Stimulated activated CD4-positive, alpha-beta T cell treated with anti-CD3 and anti-CD28 coated beads, Interleukin-15, amount 100 ng/mL, for 1 hour (primary cell): ENCODE measurements around the gene CS.
"Not testable (repeated sequence)": the region's sequence is repeated elsewhere in the genome, so short reads cannot be mapped to it uniquely, and the experiment has no call there.

Source experiments
- DNase-seq, 2 donors: peaks; one replicate each; pipeline ENCODE4 v3.0.0-alpha.2; 2020; ENCODE audit warnings: low read depth in 1 of 2, low spot score in 1 of 2

CS gene

DNA sequence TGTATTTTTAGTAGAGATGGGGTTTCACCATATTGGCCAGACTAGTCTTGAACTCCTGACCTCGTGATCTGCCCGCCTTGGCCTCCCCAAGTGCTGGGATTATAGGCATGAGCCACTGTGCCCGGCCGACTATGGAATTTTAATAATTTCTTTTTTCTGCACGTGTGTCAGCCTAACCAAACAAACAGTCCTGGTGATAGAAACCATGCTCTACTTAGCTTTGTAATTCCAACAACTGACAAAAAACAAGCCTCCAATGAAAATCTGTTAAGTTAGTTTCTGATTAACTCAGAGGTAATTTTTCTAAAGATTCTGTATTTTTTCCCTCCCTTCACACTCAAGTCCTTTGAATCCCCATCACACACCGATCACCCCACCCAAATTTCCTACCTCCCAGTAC is 18.1 kb downstream of the CS start:
- no peak for DNase-seq

DNA sequence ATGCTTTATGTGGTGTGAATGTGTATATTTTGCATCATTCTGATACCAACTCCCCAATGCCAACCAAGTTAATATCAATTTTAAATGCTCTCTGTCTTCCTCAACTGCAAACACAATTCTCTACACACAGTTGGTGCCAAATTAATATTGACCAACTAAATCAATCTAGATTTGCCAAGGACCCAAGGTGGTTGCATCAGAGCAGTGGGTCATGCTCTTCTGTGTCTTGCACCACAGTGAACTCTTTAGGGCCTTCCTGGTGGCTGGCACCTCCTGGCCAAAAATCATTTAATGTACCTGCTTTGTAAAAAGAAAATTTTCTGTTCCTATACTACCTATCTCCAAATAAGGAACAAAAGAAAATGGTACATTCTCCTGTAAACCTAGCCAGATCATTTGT is 19.3 kb downstream of the CS start:
- no peak for DNase-seq

DNA sequence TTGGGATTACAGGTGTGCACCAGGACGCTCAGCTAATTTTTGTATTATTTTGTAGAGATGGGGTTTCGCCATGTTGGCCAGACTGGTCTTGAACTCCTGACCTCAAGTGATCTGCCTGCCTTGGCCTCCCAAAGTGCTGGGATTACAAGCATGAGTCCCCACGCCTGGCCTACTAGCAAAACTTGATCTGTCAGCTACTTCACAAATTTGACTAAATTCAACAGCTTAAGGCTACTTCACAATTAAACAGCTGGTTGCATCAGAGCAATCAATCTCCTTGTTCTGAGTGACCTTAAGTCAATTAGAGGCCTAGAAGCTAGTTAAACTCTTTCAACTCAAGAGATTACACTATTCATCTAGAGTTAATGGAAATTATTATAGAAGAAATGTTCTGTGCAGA is 21.2 kb downstream of the CS start:
- no peak for DNase-seq

DNA sequence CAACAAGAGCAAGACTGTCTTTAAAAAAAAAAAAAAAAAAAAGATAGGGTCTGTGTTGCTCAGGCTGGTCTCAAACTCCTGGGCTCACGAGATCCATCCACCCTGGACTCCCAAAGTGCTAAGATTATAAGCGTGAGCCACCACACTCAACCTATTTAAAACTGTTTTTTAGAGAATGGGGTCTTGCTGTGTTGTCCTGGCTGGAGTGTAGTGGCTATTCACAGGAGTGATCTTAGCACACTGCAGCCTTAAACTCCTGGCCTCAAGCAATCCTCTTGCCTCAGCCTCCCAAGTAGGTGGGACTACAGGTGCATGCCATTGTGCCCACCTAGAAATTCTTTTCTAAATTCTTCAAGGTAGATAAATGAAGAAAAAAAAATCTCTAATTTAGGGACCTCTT is 25.8 kb downstream of the CS start:
- no peak for DNase-seq

DNA sequence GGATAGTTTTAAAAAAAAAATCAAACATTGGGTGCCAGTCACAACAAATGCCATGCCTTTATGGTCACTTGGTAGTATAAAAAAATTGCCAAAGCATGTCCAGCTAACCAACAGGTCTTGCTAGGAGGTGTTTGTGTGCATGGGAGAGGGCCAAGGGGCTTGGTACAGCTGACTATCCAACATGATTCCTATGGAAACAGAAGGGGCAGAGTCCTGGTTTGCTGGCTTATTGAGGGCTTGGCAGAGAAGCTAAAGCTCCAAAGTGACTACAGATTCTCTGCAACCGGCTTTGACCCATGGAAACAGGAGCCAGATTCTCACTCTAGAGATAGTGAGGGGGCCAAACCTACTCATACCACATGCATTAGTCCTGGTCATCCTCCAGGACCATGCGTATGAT is 27.7 kb downstream of the CS start:
- DNase-seq = not testable (repeated sequence)

DNA sequence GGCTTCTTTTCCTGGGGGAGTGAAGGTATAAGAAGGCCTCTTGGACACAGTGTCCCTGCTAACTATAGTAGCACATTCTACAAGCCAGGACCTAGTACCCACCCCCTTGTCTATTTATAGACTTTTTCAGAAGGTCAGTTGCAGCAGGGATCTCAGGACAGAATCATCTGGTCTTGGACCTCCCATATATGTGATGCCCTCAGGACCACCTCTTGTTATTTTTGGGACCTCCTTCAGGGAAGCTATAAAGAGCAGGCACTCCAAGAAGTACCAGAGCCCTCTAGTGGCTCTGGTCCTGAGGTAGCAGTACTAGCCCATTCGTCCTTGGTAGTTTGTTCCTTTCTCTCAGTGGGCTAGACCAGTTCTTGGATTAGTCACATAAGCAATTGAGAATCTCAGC is 29.1 kb downstream of the CS start:
- no peak for DNase-seq

DNA sequence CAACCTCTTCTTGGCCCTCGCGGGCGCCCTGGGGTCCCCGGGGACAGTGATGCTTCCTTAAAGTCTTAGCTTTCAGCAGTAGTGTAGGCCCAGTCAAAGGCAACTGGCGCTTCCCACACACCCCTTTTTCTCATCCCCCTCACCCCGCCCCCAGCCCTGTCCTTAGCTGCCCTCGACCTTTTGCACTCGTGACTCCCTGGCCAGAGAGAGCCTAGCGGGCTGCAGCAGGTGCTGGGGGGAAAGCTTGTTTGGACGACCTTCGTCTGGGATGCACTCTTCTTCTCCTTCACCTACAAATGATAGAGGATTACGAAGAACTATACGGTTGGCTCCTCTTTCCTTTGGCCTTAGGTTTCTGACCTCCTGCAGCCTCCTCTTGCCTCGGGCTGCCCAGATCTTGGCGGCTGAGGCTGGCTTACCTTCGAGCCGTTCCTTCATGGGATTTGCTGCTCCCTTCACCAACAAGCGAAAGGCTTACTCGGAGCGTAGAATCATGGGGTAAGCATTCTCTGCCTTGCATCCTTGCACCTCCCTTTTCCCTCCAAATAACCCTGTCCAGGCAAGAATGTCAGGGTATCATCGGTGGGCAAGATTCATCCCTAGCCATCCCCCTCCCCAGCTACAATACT is 32.6 kb downstream of the CS start:
- no peak for DNase-seq

DNA sequence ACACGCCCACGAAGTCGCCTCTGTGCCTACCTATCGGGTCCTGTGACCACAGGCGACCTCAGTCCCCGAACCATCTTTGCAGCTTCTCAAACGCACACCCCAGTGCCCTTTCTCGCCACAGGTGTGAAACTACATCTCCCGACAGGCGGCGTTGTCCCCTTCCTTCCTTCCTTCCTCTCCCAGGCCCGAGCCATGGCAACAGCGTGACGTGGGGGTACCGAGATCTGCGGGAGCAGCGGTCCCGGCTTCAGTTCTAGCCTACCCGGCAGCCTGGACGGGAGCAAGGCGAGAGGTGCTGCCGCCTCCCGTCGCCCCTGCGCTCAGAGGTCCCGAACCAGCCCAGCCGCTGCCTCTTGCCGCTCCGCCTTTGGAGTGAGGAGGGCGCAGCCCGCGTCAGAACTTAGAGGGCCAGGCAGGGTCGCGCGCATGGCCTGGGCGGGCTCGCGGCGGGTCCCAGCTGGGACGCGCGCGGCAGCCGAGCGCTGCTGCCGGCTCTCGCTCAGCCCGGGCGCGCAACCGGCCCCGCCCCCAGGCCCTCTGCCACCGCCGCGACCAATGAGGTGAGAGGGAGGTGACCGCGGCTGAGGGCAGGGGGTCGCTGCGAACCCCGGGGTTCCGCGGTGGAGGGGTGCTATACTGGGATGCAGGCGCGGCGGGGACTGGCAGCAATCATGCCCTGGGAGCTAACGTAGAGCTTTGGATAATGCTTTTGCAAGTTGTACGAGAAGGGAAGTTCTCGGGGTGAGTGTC is 33.3 kb downstream of the CS start, which contains the start of gene COQ10A:
Gene COQ10A, plus strand, starts transcription at position 250 of the 750 bp plus-strand sequence. Its CDS starts 177 bp downstream, at position 427.
- DNase-seq = peak; percentile 71 to 76

DNA sequence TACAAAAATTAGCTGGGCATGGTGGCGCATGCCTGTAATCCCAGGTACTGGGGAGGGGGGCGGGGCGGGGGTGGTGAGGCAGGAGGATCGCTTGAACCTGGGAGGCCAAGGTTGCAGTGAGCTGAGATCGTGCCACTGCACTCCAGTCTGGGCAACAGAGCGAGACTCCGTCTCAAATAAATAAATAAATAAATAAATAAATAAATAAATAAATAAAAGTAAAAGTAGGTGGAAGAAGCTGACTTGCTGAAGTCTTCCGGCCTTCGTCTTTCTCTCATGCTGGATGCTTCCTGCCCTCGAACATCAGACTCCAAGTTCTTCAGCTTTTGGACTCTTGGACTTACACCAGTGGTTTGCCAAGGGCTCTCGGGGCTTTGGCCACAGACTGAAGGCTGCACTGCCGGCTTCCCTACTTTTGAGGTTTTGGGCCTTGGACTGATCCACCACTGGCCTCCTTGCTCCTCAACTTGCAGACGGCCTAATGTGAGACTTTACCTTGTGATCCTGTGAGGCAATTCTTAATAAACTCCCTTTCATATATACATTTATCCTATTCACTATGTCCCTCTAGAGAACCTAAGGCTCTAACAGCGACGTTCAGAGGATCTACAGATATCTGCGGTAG is 34.0 kb downstream of the CS start:
- not testable (repeated sequence) for DNase-seq

DNA sequence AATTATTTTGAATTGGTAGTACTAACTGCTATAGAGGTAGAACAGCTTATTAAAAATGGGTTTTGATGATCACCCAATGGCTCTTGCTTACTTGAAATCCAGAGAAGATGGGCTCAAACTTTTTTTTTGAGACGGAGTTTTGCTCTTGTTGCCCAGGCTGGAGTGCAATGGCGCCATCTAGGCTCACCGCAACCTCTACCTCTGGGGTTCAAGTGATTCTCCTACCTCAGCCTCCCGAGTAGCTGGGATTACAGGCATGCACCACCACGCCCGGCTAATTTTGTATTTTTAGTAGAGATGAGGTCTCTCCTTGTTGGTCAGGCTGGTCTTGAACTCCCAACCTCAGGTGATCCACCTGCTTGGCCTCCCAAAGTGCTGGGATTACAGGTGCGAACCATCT is 37.2 kb downstream of the CS start:
- DNase-seq = not testable (repeated sequence)

DNA sequence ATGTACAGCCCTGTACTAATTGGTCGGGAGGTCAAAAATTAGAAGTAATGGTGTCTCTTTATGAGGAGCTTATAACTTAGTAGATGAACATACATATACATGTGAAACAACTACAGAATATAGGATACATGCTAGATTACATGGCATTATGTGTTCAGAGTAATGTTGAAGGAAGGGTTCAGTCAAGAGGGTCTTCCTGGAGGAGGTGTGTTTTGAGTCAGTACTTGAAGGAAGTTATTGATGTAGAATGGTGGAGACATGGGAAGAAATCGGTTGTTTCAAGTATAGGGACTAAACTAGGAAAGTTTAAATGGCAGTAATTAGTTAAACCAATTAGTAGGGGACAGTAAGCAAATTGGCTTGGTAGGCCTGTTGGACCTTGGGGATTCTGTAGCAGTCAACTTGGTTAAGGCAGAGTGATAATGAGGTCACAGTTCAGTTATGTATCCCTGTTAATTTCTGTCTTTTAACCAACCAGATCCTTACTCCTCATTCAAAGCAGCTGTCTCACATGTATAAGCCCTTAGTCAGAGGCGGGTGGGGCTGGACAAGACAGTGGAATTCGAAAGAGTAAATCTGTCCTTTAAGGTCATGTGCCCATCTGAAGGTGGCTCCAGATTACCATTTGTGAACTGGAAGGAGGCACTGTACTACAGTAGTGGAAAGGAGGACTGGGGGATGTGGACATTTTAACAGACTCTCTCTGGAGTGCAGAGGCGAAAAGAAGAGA is 38.5 kb downstream of the CS start:
- DNase-seq = no peak

DNA sequence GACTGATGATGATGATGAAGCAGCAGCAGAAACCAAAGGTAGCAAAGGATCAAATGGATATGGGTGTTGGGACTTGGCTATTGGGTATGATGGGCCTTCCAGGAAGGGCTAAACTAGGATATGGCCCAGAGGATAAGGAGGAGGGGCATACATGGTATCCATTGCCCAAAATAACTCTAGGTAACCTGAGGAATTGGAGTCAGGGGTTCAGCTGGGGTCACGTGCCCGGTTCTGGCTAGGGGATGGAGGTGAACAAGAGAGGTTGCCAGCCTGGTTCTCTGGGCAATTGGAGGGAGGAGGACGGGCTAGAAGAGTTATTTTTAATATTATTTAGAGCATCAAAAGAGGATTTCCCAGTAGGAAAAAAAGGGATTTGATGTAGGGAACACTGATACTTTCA is 39.2 kb downstream of the CS start:
- no peak for DNase-seq

DNA sequence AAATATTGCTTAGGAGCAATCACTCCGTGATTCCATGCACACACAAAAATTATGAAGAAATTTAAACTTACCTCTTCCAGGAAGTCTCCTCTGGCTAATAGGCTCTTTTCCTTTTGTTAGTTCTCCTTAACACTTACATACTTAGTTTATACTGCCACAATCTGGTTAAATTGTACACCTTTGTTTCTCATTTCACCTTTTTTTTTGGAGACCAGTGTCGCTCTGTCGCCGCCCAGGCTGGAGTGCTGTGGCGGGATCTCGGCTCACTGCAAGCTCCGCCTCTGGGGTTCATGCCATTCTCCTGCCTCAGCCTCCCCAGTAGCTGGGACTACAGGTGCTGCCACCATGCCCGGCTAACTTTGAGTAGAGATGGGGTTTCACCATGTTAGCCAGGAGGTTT is 39.8 kb downstream of the CS start:
- DNase-seq = no peak

DNA sequence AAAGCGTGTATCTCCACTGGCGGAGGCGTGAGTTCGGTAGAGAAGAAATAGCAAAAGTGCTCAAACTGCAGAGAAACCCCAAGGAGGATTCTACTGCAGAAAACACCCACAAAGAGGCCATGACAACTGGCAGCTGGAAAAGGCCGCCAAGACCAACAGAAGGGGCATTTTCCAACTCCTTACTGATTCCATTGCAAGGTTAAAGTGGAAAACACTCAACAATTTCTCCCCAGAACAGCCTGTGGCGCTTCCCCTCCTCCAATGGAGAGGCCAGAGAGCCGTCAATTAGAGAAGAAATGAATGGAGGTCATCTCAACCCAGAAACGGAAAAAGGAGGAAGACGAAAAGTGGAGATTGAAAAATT is 41.3 kb downstream of the CS start:
- no peak for DNase-seq

DNA sequence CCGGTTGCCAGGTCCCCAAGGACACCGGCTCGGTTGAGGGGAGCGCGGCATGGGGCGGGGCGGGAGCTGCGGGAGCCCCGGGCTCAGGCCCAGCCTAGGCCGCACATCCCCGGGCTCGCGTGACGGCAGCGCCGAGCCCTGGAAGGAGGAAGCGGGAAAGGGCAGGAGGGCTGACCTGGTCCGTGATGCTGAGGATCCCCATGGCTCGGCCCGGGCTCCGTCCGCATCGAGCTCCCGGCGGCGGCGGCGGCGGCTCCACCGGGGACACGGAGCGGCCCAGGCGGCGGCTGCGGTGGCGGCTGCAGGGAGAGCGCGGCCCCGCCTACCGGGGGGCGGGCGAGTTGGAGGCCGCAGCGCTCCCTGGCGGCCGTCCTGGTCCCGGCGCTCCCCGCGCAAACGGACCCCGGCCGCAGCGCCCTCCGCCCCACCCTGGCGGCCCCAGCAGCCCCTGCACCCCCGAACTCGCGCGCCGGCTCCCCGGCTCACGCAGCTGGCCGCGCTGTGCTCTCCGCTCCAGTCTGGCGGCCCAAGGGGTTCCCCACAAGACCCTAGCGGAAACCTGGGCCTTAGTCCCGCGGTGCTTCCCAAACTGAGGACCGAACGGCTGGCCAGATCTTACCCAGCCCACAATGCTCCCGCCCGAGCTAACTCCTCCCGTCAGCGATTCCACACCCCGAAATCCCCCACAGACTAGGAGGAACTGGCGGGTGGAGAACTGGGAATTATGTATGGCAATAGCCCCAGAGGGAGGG is 41.9 kb downstream of the CS start, which contains the start of gene ANKRD52:
Gene ANKRD52, minus strand, starts transcription at position 317 of the 752 bp plus-strand sequence. Its CDS starts 115 bp downstream, at position 202.
- peak; percentile 64 to 78 for DNase-seq

DNA sequence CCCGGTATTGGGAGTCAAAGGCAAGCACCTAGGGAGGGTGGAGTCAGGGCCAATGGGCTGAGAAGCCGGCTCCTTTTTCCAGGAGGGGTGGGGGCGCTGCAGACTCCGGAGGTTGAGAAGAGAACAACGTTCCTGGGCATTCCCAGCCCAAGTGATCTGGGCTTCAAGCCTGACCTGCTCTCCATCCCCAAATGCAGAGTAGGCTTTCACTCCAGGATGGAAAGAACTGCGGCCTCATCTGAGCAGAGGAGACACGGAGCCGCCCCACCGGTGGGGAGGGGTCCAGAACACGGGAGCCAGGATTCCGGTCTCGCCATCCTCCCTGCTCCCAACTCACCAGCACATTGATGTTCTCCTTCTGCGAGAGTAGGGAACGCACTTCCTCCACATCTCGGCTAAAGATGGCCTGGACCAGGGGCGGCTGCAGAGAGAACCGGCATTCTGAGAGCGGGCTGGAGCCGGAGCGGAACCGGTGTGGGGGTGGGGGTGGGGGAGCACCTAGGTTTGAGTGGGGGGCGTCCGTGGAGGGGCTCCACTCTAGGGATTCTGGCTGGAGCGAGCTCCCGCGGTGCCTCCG is 42.6 kb downstream of the CS start:
- DNase-seq = no peak

DNA sequence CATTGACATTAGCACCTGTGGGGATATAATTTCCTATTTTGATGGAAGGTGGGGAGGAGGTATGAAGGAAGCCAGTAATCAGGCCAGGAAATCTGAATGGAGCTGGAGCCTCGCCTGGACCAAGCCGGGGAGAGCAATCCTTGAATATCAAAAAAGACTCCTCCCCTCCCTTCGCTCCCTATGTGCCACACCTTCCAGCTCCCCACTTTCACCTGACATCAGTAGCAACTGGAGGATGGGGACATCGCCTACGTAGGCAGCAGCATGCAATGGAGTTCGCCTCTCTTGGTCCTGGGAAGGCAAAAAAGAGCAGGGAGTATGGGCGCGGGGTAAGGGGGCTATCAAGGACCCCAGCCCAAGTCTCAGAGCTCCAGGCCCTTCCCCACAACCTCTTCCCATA is 43.1 kb downstream of the CS start:
- DNase-seq = no peak

DNA sequence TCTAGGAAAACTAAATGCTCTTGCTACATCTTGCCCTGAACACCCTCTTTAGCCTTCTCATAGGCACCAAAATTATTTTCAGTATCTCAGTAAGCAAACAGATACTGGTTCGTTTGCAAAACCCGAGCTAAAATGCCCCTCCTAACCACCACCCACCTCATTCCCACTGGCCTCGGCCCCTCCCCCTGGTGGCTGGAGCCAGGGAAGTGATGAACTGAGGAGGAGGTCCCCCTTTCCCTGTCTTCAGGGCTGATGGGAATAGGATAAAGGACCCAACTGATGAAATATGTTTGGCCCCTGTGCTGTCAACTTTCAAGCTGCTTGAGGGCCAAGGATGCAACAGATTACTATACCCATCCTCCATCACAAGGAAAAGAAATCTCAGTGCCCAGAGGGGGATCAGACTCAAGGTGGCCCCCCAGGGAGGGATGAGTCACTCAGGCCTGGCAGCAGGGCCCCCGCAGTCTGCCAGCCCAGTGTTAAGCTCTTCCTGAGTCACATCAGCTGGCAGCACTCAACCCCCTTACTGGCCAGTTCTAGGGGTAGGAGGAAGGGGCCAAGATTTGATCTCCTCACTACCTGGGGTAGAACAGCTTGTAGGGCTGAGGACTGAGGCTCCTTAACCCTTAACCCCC is 43.7 kb downstream of the CS start:
- no peak for DNase-seq

DNA sequence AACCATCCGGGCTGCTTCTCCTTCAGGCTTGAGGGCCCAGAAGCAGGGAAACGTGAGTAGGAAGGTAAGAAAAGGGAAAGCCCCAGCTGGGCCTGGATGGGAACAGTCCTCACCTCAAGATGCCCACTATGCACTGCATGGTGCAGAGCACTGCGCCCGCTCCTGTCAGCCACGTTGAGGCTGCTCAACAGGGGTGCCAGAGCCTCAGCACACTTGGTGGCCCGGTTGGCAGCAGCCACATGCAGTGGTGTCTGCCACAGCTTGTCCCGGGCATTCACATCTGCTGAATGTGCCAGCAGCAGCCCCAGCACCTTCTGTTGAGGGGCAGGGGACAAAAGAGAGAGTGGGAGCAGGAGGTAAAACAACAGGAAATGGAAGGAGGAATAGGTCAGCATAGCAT is 44.5 kb downstream of the CS start:
- no peak for DNase-seq

DNA sequence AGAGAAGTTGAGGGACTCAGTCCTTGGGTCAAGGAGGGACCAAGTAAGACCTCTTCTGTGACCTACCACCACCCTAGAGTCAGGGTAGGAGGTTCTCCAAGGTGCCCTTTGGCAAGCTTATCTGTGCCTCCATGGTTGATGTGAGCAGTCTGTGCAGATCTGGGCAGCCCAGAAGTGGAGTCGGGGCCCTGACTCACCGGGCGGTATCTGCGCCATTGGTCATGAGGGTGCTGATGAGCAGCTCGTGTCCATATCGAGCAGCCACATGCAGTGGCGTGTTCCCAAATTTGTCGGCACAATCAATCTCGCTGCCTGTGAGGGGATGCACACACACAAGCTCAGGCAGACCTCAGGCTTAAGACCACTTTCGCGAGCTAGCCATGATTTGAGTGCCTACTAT is 47.0 kb downstream of the CS start:
- no peak for DNase-seq
